Measurements from ENCODE around the gene ARMH4.

The ARMH4 gene

GRCh38 chr14:57982804-57983634 is 169.0 kb downstream of the ARMH4 start:
- POLR2A ChIA-PET, result no interaction called here
- DNase-seq (ENCODE audit: low read depth, low spot score), result no peak
- no peak for TF ChIP-seq CTCF (IDR thresholded peaks at IDR 0.05; ENCODE audit: insufficient read depth, low read length, missing control alignments)
- no peak overlapping the region for H3K4me3 ChIP-seq (ENCODE audit: low read depth, low read length)
- CTCF ChIA-PET, result no interaction called here

- ChIA-PET POLR2A (no interaction called here), CTCF (no interaction called here)
- no peak for DNase-seq (ENCODE audit: low read depth, low spot score)
- TF ChIP-seq CTCF (IDR thresholded peaks at IDR 0.05; ENCODE audit: insufficient read depth, low read length, missing control alignments), result no peak
- no peak overlapping the region for H3K4me3 ChIP-seq (ENCODE audit: low read depth, low read length)
These were observed 170.0 kb downstream of the ARMH4 start for GRCh38 chr14:57981817-57982560.

GRCh38 chr14:57979376-57980048 is 172.5 kb downstream of the ARMH4 start:
- no peak overlapping the region for H3K4me3 ChIP-seq (ENCODE audit: low read depth, low read length)
- DNase-seq (ENCODE audit: low read depth, low spot score), result no peak
- CTCF ChIA-PET, result no interaction called here
- no peak for TF ChIP-seq CTCF (IDR thresholded peaks at IDR 0.05; ENCODE audit: insufficient read depth, low read length, missing control alignments)
- POLR2A ChIA-PET, result no interaction called here

- ChIA-PET POLR2A (no interaction called here), CTCF (no interaction called here)
- no peak for DNase-seq (ENCODE audit: low read depth, low spot score)
- TF ChIP-seq CTCF (IDR thresholded peaks at IDR 0.05; ENCODE audit: insufficient read depth, low read length, missing control alignments), result no peak
- no peak overlapping the region for H3K4me3 ChIP-seq (ENCODE audit: low read depth, low read length)
These were observed 175.3 kb downstream of the ARMH4 start for GRCh38 chr14:57976701-57977100.

- ChIA-PET POLR2A (no interaction called here), CTCF (no interaction called here)
- no peak for TF ChIP-seq CTCF (IDR thresholded peaks at IDR 0.05; ENCODE audit: insufficient read depth, low read length, missing control alignments)
- DNase-seq (ENCODE audit: low read depth, low spot score), result no peak
- H3K4me3 ChIP-seq (ENCODE audit: low read depth, low read length), result no peak overlapping the region
These were observed 177.1 kb downstream of the ARMH4 start for GRCh38 chr14:57974896-57975295.

GRCh38 chr14:57970594-57970993 is 181.4 kb downstream of the ARMH4 start:
- no peak for TF ChIP-seq CTCF (IDR thresholded peaks at IDR 0.05; ENCODE audit: insufficient read depth, low read length, missing control alignments)
- ChIA-PET CTCF (no interaction called here), POLR2A (no interaction called here)
- no peak overlapping the region for H3K4me3 ChIP-seq (ENCODE audit: low read depth, low read length)
- DNase-seq (ENCODE audit: low read depth, low spot score), result no peak
